GM12892 (cell line): Measurements from ENCODE around the gene MKRN2.

Experiments
- POLR2A ChIP-seq: IDR thresholded peaks from 2 replicates; pipeline ENCODE4 v1.6.1; 2011; ENCODE audit warnings: low read depth, low read length, control low read depth
- TAF1 ChIP-seq: IDR thresholded peaks from 2 replicates; pipeline ENCODE4 v1.6.1; 2011; ENCODE audit warnings: low read depth, mild to moderate bottlenecking, control low read depth, low read length, borderline replicate concordance

DNA sequence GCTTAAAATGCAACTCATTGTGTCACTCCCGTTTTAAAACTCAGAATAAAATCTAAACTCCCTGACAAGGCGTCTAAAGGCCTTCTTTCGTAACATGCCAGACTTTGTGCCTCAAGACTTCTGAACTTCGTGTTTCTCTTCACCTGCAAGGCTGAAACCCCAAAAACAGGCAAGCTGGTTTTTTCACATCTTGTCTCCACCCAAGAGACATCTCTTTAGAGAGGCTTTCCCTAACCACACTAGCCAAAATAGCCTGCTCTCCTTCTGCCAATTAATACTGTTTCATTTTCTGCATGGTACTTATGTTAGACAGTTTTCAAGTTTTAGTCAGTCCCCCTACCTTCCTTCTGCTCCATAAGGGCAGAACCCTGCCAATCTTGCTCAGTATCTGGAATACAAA is 65.4 kb downstream of the MKRN2 start:
- TF ChIP-seq TAF1 (no peak), POLR2A (no peak)
